Mucosa of rectum (tissue), 2 donors: ENCODE measurements around the gene SNAPC4.
"Not testable (repeated sequence)": the region's sequence is repeated elsewhere in the genome, so short reads cannot be mapped to it uniquely, and the experiment has no call there.

ENCODE experiments used
- H3K27ac ChIP-seq, 2 donors: one replicate each; pipeline ENCODE4 v1.7.0; 2013; ENCODE audit warnings: inconsistent platforms in 2 of 2, low read depth in 2 of 2, low read length in 2 of 2
- H3K27me3 ChIP-seq, 2 donors: one replicate each; pipeline ENCODE4 v1.7.0; 2013; ENCODE audit warnings: low read length in 2 of 2; ENCODE audit not compliant: control insufficient read depth in 2 of 2, insufficient read depth in 2 of 2
- H3K36me3 ChIP-seq, 2 donors: one replicate each; pipeline ENCODE4 v1.7.0; 2013; ENCODE audit warnings: low read length in 2 of 2; ENCODE audit not compliant: control insufficient read depth in 2 of 2, insufficient read depth in 2 of 2
- H3K4me1 ChIP-seq, 2 donors: one replicate each; pipeline ENCODE4 v1.7.0; 2013; ENCODE audit warnings: low read length in 2 of 2, mild to moderate bottlenecking in 1 of 2; ENCODE audit not compliant: control insufficient read depth in 2 of 2, insufficient read depth in 2 of 2
- H3K4me3 ChIP-seq, 2 donors: one replicate each; pipeline ENCODE4 v1.7.0; 2013; ENCODE audit warnings: low read length in 2 of 2
- H3K9ac ChIP-seq, 2 donors: one replicate each; pipeline ENCODE4 v1.7.0; 2013; ENCODE audit warnings: low read length in 2 of 2, low read depth in 1 of 2, mild to moderate bottlenecking in 1 of 2
- H3K9me3 ChIP-seq, 2 donors: one replicate each; pipeline ENCODE4 v1.7.0; 2013; ENCODE audit warnings: low read length in 2 of 2; ENCODE audit not compliant: control insufficient read depth in 2 of 2
- donor health status: healthy.
- donor health status: Normal muscosa, but diverticular disease.

The SNAPC4 gene

GRCh38 chr9:136409557-136410455 lies 9.8 kb upstream of the SNAPC4 start:
- peak overlapping the region; percentile 76 to 81 for H3K4me3 ChIP-seq
- H3K27me3 ChIP-seq, result no peaks in the 10 kb centered on the region
- peak overlapping the region; percentile 58 to 59 for H3K27ac ChIP-seq
- H3K36me3 ChIP-seq, result peaks cover 30 to 45% of the 10 kb centered on the region in 2 donors
- H3K9ac ChIP-seq, result peak overlapping the region; percentile 65 to 67
- peaks cover 18 to 20% of the 10 kb centered on the region in 2 donors for H3K4me1 ChIP-seq
- no peaks in the 10 kb centered on the region for H3K9me3 ChIP-seq

DNA sequence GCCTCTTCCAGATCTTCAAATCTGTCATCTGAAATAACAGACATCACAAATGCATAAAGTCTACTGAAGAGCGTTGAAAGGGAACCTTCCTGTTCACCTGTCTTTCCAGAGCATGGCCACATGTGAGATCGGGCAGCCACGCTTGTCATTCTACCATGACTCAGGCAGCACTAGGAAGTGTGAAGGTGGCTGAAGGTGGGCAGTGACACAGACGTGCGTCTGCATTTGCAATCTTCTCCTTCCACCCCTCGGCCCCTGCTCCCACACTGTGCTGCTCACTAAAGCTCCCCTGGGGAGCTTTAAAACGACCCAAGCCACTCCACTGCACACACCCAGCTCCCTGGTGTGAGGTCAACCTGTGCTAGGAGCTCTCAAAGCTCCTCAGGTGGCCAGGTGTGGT lies 7.9 kb upstream of the SNAPC4 start:
- no peak overlapping the region for H3K9ac ChIP-seq
- peaks cover 20 to 21% of the 10 kb centered on the region in 2 donors for H3K4me1 ChIP-seq
- peaks cover 12 to 39% of the 10 kb centered on the region in 2 donors for H3K36me3 ChIP-seq
- no peak overlapping the region for H3K4me3 ChIP-seq
- H3K27me3 ChIP-seq, result no peaks in the 10 kb centered on the region
- no peaks in the 10 kb centered on the region for H3K9me3 ChIP-seq
- no peak overlapping the region for H3K27ac ChIP-seq

DNA sequence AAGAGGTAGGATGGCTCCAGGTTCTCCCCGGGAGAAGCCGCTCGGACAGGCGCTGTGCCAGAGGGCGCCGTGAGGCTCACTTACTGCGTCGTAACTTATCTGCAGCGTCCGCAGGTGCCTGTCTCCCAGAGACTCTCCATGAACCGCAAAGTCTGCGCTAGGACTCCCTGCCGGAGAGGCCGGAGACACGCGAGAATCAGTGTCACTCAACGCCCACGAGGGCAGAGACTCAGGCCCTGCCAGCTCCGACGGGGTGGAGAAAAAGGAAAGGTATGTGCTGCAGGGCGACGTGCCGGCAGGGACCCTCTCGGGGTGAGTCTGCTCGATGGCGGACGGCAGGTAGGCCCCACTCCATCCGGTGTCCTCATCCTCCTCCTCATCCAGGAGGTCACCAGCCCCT lies 7.1 kb upstream of the SNAPC4 start:
- H3K9me3 ChIP-seq, H3K27ac ChIP-seq, H3K27me3 ChIP-seq, H3K4me3 ChIP-seq, H3K9ac ChIP-seq: not testable (repeated sequence)
- Histone ChIP-seq H3K36me3 (peaks cover 8 to 37% of the 10 kb centered on the region in 2 donors), H3K4me1 (peaks cover 20 to 21% of the 10 kb centered on the region in 2 donors)

- H3K27ac ChIP-seq, H3K9ac ChIP-seq, H3K27me3 ChIP-seq, H3K9me3 ChIP-seq, H3K4me3 ChIP-seq: not testable (repeated sequence)
- peaks cover 9 to 11% of the 10 kb centered on the region in 2 donors for H3K4me1 ChIP-seq
- H3K36me3 ChIP-seq, result peaks cover 7 to 42% of the 10 kb centered on the region in 2 donors
Observed at GRCh38 chr9:136405904-136406303, 5.9 kb upstream of the SNAPC4 start.

GRCh38 chr9:136405481-136405880 lies 5.5 kb upstream of the SNAPC4 start:
- Histone ChIP-seq H3K4me1 (peaks cover 8 to 12% of the 10 kb centered on the region in 2 donors), H3K27ac (no peak overlapping the region), H3K27me3 (no peaks in the 10 kb centered on the region), H3K9ac (no peak overlapping the region), H3K4me3 (no peak overlapping the region), H3K9me3 (no peaks in the 10 kb centered on the region), H3K36me3 (peaks cover 7 to 42% of the 10 kb centered on the region in 2 donors)

- Histone ChIP-seq H3K9me3 (no peaks in the 10 kb centered on the region), H3K36me3 (peaks cover 7 to 42% of the 10 kb centered on the region in 2 donors), H3K4me3 (no peak overlapping the region), H3K9ac (no peak overlapping the region), H3K27ac (peak overlapping the region in 1 of 2 donors; percentile 75), H3K27me3 (no peaks in the 10 kb centered on the region), H3K4me1 (peaks cover 10 to 13% of the 10 kb centered on the region in 2 donors)
Observed at GRCh38 chr9:136404801-136405136, 4.8 kb upstream of the SNAPC4 start.

DNA sequence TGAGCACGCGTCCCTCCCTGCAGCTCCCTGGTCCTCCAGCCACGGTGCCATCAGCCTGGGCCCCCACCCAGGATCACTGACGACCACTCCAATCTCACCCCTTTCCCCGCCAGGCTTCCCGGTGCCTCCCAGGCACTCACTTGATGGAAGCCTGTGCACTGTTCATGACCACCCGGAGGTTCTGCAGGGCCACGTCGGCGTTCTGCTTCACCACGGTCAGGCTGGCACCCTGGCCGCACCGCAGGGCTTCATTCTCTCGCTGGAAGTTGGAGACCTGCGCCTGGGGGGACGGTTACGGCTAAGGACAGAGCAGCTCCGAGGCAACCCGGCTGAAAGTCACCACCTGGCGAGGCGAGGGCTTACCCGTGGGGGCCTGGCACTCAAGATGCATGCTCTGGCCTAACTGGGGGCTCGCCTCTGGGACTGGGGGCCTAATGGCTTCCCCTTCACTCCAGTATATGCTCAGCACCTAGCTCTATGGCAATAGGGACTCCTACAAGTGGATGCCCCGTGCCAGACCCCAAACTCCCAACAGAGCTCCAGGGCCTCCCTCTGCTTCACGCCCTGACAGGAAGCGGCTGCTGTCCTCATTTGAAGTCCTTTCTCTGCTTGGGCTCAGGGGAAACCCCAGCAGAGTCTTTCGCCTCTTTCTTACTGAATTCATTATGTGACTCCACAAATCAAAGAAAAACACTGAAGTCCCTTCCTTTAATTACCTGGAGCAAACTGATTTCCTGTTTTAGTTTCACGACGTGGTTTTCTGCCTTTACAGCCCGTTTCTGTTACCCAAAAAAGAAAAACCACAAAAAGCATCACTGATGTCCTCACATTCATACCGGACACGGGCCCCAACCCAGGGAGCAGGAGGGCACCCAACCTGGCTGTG lies 4.2 kb upstream of the SNAPC4 start:
- Histone ChIP-seq H3K27ac (peak overlapping the region in 1 of 2 donors; percentile 75), H3K9me3 (no peaks in the 10 kb centered on the region), H3K4me1 (peaks cover 8 to 12% of the 10 kb centered on the region in 2 donors), H3K4me3 (no peak overlapping the region), H3K27me3 (no peaks in the 10 kb centered on the region), H3K9ac (no peak overlapping the region), H3K36me3 (peaks cover 7 to 42% of the 10 kb centered on the region in 2 donors)

DNA sequence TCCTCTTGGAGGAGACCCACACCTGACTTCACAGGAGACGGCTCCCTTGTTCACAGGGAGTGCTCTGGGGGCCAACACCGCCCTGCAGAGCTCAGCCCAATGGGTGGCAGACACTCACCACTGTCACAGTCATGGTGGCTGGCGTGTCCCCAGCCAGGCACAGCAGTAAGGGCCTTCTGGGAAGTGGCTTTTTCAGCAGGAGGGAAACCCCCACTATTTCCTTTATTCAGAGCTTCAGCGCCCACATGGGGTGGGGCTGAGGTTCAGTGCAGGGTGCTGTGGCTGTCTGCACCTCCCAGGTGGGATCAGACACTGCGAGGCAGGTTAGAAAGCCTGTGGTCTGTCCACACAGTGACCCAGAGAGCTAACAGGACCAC lies 3.6 kb upstream of the SNAPC4 start:
- Histone ChIP-seq H3K9me3 (no peaks in the 10 kb centered on the region), H3K9ac (no peak overlapping the region), H3K27me3 (no peaks in the 10 kb centered on the region), H3K36me3 (peaks cover 7 to 42% of the 10 kb centered on the region in 2 donors), H3K4me3 (no peak overlapping the region), H3K27ac (no peak overlapping the region), H3K4me1 (peaks cover 12 to 19% of the 10 kb centered on the region in 2 donors)

GRCh38 chr9:136402067-136402466 lies 2.1 kb upstream of the SNAPC4 start:
- H3K4me1 ChIP-seq, result peaks cover 12 to 19% of the 10 kb centered on the region in 2 donors
- no peak overlapping the region for H3K27ac ChIP-seq
- H3K9me3 ChIP-seq, result no peaks in the 10 kb centered on the region
- no peak overlapping the region for H3K9ac ChIP-seq
- peaks cover 5 to 36% of the 10 kb centered on the region in 2 donors for H3K36me3 ChIP-seq
- H3K4me3 ChIP-seq, result no peak overlapping the region
- H3K27me3 ChIP-seq, result no peaks in the 10 kb centered on the region
